Hepatocyte (in vitro differentiated cells): ENCODE results near the gene HOXD8. TPM values are rescaled to one million over a fixed set of nuclear protein-coding genes. Genes with fewer than 3 reads are reported as not detected.

Experiments
- DNase-seq: peaks from one replicate; pipeline ENCODE4 v3.0.0-alpha.2; 2016; ENCODE audit warnings: low spot score
- H2AFZ ChIP-seq: fragments of 200-600 bp; sonication (generic); 2 replicates; pipeline ENCODE4 v1.6.0; 2016; ENCODE audit warnings: antibody characterized with exemption, mild to moderate bottlenecking
- H3K27ac ChIP-seq: fragments of 200-600 bp; sonication (generic); 2 replicates; pipeline ENCODE4 v1.5.1; 2016; ENCODE audit warnings: mild to moderate bottlenecking
- H3K27me3 ChIP-seq: fragments of 200-600 bp; sonication (generic); 2 replicates; pipeline ENCODE4 v1.6.1; 2016
- H3K36me3 ChIP-seq: fragments of 200-600 bp; sonication (generic); replicated peaks from 2 replicates; pipeline ENCODE4 v1.5.1; 2016; ENCODE audit warnings: low read depth; ENCODE audit not compliant: insufficient read depth
- H3K4me1 ChIP-seq: fragments of 200-600 bp; sonication (generic); 2 replicates; pipeline ENCODE4 v1.5.1; 2016; ENCODE audit warnings: mild to moderate bottlenecking, moderate library complexity; ENCODE audit not compliant: insufficient read depth
- H3K4me2 ChIP-seq: fragments of 200-600 bp; sonication (generic); 2 replicates; pipeline ENCODE4 v1.6.0; 2016
- H3K4me3 ChIP-seq: fragments of 200-600 bp; sonication (generic); 2 replicates; pipeline ENCODE4 v1.5.1; 2016; ENCODE audit warnings: mild to moderate bottlenecking
- H3K79me2 ChIP-seq: fragments of 200-600 bp; sonication (generic); 2 replicates; pipeline ENCODE4 v1.6.0; 2017; ENCODE audit warnings: mild to moderate bottlenecking
- H3K9me2 ChIP-seq: fragments of 200-600 bp; sonication (generic); replicated peaks from 2 replicates; pipeline ENCODE4 v1.6.0; 2017; ENCODE audit warnings: mild to moderate bottlenecking; ENCODE audit not compliant: insufficient read depth
- H3K9me3 ChIP-seq: fragments of 200-600 bp; sonication (generic); 2 replicates; pipeline ENCODE4 v1.5.1; 2016; ENCODE audit warnings: low read depth, mild to moderate bottlenecking
- H4K20me1 ChIP-seq: fragments of 200-600 bp; sonication (generic); 2 replicates; pipeline ENCODE4 v1.6.0; 2016; ENCODE audit warnings: mild to moderate bottlenecking; ENCODE audit not compliant: insufficient read depth, poor library complexity, severe bottlenecking
- EZH2 ChIP-seq: fragments of 200-600 bp; sonication (generic); IDR thresholded peaks from 2 replicates; pipeline ENCODE4 v1.6.1; 2016; ENCODE audit warnings: antibody characterized with exemption, mild to moderate bottlenecking, borderline replicate concordance
- EZH2phosphoT487 ChIP-seq: fragments of 200-600 bp; sonication (generic); IDR thresholded peaks from one replicate; pipeline ENCODE4 v1.6.1; 2018; ENCODE audit warnings: antibody characterized with exemption, mild to moderate bottlenecking, low read depth, moderate library complexity; ENCODE audit not compliant: unreplicated experiment, severe bottlenecking
- WGBS: methylation state at CpG from one replicate; pipeline ENCODE4 v1.1.6; 2016; ENCODE audit warnings: low lambda C conversion rate; ENCODE audit errors: missing lambda C conversion rate; 5-methylcytosine and 5-hydroxymethylcytosine counted together
- polyA plus RNA-seq: library from polyadenylated mRNA; unstranded; fragments of >200 nt; fragmentation: Nextera tagmentation; extraction: Ambion mirVana; gene quantifications from 2 replicates; pipeline ENCODE4 v1.2.1, GENCODE V29; 2016
- total RNA-seq: library from RNA; depleted of rRNA; stranded (reverse); fragments of >200 nt; gene quantifications from 2 replicates; pipeline ENCODE4 v1.2.3, GENCODE V29; 2014
- TF ChIP-seq, protein P1 (sequence below): fragments of 200-600 bp; sonication (generic); IDR thresholded peaks from 2 replicates; pipeline ENCODE4 v1.5.1; 2016; ENCODE audit warnings: antibody characterized with exemption, mild to moderate bottlenecking; ENCODE audit not compliant: poor library complexity

The HOXD8 gene
- total and polyA plus RNA-seq, 2 experiments from 2014 or later, result 1.3 TPM; not detected in 1

DNA sequence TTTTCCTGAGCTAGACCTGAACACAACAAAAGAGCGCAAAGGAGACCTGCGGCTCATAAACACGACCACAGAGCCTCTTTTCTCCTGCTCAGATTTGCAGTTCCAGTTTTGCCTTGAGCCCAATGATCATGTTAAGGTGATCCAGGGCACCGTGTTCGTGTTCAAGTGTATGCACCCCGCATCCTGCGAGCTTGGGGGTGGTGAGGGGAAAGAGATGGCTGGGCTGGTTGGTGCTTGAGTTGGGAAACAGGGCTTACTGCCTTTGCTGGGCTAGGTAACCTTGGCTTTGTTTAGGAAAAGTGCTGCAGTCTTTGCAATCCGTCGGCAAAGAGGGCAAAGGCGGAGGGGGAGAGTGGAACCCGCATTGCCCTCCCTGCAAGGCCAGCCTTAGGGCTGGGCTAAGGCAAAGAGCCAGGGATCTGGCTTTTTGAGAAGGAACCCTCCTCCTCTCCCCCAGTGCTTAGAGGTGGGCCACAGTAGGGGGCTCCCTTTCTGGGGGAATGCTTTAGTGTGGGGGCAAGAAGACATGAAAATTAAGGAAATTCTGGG, 11.6 kb upstream of the HOXD8 start:
- no peaks in the 10 kb centered on the region for H3K9me2 ChIP-seq
- peaks cover 99% of the 10 kb centered on the region for H3K27me3 ChIP-seq
- H3K79me2 ChIP-seq, result peaks cover 42% of the 10 kb centered on the region
- peaks cover 7% of the 10 kb centered on the region for H3K4me1 ChIP-seq
- H3K36me3 ChIP-seq, result no peaks in the 10 kb centered on the region
- DNase-seq, result no peak
- no peak overlapping the region for H3K4me3 ChIP-seq
- H3K27ac ChIP-seq, result no peak overlapping the region
- peaks cover 75% of the 10 kb centered on the region for H4K20me1 ChIP-seq
- H3K4me2 ChIP-seq, result no peak overlapping the region
- WGBS, result 53% methylated on average over 11 of the region's 11 CpGs
- no peak overlapping the region for H2AFZ ChIP-seq
- TF ChIP-seq EZH2 (no peak), EZH2phosphoT487 (no peak)
- TF ChIP-seq, protein P1, sequence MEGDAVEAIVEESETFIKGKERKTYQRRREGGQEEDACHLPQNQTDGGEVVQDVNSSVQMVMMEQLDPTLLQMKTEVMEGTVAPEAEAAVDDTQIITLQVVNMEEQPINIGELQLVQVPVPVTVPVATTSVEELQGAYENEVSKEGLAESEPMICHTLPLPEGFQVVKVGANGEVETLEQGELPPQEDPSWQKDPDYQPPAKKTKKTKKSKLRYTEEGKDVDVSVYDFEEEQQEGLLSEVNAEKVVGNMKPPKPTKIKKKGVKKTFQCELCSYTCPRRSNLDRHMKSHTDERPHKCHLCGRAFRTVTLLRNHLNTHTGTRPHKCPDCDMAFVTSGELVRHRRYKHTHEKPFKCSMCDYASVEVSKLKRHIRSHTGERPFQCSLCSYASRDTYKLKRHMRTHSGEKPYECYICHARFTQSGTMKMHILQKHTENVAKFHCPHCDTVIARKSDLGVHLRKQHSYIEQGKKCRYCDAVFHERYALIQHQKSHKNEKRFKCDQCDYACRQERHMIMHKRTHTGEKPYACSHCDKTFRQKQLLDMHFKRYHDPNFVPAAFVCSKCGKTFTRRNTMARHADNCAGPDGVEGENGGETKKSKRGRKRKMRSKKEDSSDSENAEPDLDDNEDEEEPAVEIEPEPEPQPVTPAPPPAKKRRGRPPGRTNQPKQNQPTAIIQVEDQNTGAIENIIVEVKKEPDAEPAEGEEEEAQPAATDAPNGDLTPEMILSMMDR, result no peak
- H3K9me3 ChIP-seq, result peaks cover 3% of the 10 kb centered on the region

DNA sequence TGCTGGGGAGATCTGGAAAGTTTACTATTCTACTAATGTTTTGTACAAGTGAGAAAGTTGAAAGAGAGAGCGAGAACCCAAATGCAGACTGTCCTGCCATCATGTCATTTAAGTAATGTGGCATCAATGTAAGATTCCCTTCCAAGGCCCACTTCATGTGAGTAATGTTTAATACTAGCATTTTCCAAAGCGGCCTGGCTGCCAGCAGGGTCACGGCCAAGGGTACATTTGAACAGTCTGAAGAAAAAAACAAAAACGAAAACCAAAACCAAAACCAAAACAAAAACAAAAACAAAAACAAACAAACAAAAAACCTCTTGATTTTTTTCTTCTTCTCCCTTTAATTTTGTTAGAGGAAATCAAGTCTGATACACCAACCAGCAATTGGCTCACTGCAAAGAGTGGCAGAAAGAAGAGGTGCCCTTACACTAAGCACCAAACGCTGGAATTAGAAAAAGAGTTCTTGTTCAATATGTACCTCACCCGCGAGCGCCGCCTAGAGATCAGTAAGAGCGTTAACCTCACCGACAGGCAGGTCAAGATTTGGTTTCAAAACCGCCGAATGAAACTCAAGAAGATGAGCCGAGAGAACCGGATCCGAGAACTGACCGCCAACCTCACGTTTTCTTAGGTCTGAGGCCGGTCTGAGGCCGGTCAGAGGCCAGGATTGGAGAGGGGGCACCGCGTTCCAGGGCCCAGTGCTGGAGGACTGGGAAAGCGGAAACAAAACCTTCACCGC, 10.7 kb upstream of the HOXD8 start:
- TF ChIP-seq, protein P1, result peak; percentile 37
- TF ChIP-seq EZH2 (no peak), EZH2phosphoT487 (no peak)

DNA sequence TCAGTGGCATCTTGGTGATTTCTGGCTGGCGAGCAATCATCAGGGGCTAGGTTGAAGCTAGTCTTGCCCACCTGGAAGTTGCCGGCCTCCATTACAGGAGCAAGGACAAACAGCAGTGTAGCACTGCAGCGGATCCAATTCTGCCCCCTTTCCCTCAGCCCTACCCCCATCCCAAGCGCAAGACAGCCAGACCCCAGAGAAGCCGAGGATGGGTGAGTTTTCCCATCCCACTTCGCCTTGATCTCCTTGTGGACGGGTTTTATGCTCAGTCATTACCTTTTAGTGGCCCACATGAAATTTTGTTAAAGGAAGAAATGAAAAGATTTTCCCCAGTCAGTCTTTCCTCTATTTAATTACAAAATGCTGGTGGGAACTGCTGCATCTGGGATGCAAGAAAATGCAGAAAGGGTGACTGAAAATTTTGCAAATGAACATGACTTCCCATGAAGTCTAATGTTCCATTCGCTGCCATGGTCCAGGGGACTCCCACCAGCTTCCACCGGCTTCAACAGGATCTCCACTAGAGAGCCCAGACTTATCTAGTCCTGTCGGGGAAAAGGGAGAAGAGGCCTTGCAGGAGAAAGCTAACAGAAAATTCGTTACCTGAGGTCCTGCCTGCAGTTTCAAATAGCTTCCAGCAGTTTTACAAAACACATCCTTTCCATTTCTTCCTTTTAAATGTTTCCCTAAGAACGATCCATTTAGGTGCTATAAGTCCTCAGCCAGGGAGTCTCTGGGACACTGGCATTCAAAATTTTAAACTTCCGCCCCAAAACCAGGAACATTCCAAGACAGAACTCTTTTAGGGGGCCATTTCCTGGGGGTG, 8.9 kb upstream of the HOXD8 start:
- TF ChIP-seq EZH2phosphoT487 (peak; percentile 15), EZH2 (no peak)
- TF ChIP-seq, protein P1, result no peak
- Histone ChIP-seq H3K79me2 (peaks cover 15% of the 10 kb centered on the region), H3K4me3 (no peak overlapping the region), H3K36me3 (no peaks in the 10 kb centered on the region), H3K4me1 (peaks cover 13% of the 10 kb centered on the region), H3K9me3 (no peaks in the 10 kb centered on the region), H3K27me3 (peaks cover 99% of the 10 kb centered on the region), H3K4me2 (no peak overlapping the region), H2AFZ (no peak overlapping the region), H3K9me2 (no peaks in the 10 kb centered on the region), H3K27ac (no peak overlapping the region), H4K20me1 (peaks cover 48% of the 10 kb centered on the region)
- no peak for DNase-seq
- 55% methylated on average over 13 of the region's 13 CpGs for WGBS

More for the DNA sequence above, 10.7 kb upstream of the HOXD8 start:
- H3K4me2 ChIP-seq, result no peak overlapping the region
- no peaks in the 10 kb centered on the region for H3K9me2 ChIP-seq
- 39% methylated on average over 24 of the region's 24 CpGs for WGBS
- H3K9me3 ChIP-seq, result no peaks in the 10 kb centered on the region
- H3K4me1 ChIP-seq, result peaks cover 13% of the 10 kb centered on the region
- DNase-seq, result no peak
- no peak overlapping the region for H2AFZ ChIP-seq
- no peak overlapping the region for H3K4me3 ChIP-seq
- peaks cover 66% of the 10 kb centered on the region for H4K20me1 ChIP-seq
- peaks cover 99% of the 10 kb centered on the region for H3K27me3 ChIP-seq
- peaks cover 33% of the 10 kb centered on the region for H3K79me2 ChIP-seq
- H3K27ac ChIP-seq, result no peak overlapping the region
- no peaks in the 10 kb centered on the region for H3K36me3 ChIP-seq
